Measurements from ENCODE around the gene TRIM42.

TRIM42 gene

GRCh38 chr3:140677764-140678163, at the start of gene TRIM42:
Gene TRIM42, plus strand, starts transcription at chr3:140678064. Its CDS starts 166 bp downstream, at chr3:140678230.
- no peak for DNase-seq

GRCh38 chr3:140628606-140629005, 49.3 kb upstream of the TRIM42 start:
- no peak for DNase-seq

GRCh38 chr3:140629357-140630137, 48.3 kb upstream of the TRIM42 start:
- no peak for DNase-seq

- DNase-seq: no peak
These were observed 47.5 kb upstream of the TRIM42 start for GRCh38 chr3:140630366-140630765.

- DNase-seq: no peak
These were observed 47.0 kb upstream of the TRIM42 start for GRCh38 chr3:140630866-140631265.

- no peak for DNase-seq
These were observed 42.6 kb upstream of the TRIM42 start for GRCh38 chr3:140635276-140635675.

- no peak for DNase-seq
These were observed 41.3 kb upstream of the TRIM42 start for GRCh38 chr3:140636406-140637138.

- no peak for DNase-seq
These were observed 26.6 kb upstream of the TRIM42 start for GRCh38 chr3:140651287-140651686.

- no peak for DNase-seq
These were observed 22.2 kb upstream of the TRIM42 start for GRCh38 chr3:140655678-140656077.

- no peak for DNase-seq
These were observed 13.8 kb upstream of the TRIM42 start for GRCh38 chr3:140664111-140664510.

- no peak for DNase-seq
These were observed 4.7 kb downstream of the TRIM42 start for GRCh38 chr3:140682586-140682985.

- DNase-seq: no peak
These were observed 8.3 kb downstream of the TRIM42 start for GRCh38 chr3:140686128-140686527.

- DNase-seq: no peak
These were observed 9.1 kb downstream of the TRIM42 start for GRCh38 chr3:140686948-140687347.

GRCh38 chr3:140695361-140696061, 17.6 kb downstream of the TRIM42 start:
- DNase-seq: no peak

- DNase-seq: no peak
These were observed 21.8 kb downstream of the TRIM42 start for GRCh38 chr3:140699516-140700231.

GRCh38 chr3:140702281-140702680, 24.4 kb downstream of the TRIM42 start:
- DNase-seq: no peak

- no peak for DNase-seq
These were observed 25.6 kb downstream of the TRIM42 start for GRCh38 chr3:140703496-140703895.

GRCh38 chr3:140704733-140705132, 26.9 kb downstream of the TRIM42 start:
- DNase-seq: no peak

- no peak for DNase-seq
These were observed 28.1 kb downstream of the TRIM42 start for GRCh38 chr3:140705954-140706353.

GRCh38 chr3:140706360-140706759, 28.5 kb downstream of the TRIM42 start:
- DNase-seq: no peak

- DNase-seq: no peak
These were observed 31.0 kb downstream of the TRIM42 start for GRCh38 chr3:140708815-140709214.

- DNase-seq: no peak
These were observed 31.9 kb downstream of the TRIM42 start for GRCh38 chr3:140709751-140710150.

Measured in midbrain (tissue), 1 donor.